HG03521 (cell line): Measurements from ENCODE around the gene NOP16.
"Not testable (repeated sequence)": the region's sequence is repeated elsewhere in the genome, so short reads cannot be mapped to it uniquely, and the experiment has no call there.

ENCODE experiments used
- ATAC-seq: cut with Tn5 transposase; IDR thresholded peaks from one replicate; pipeline ENCODE4 v1.9.1; 2021; ENCODE audit warnings: mild to moderate bottlenecking, moderate library complexity; ENCODE audit not compliant: unreplicated experiment

The NOP16 gene

DNA sequence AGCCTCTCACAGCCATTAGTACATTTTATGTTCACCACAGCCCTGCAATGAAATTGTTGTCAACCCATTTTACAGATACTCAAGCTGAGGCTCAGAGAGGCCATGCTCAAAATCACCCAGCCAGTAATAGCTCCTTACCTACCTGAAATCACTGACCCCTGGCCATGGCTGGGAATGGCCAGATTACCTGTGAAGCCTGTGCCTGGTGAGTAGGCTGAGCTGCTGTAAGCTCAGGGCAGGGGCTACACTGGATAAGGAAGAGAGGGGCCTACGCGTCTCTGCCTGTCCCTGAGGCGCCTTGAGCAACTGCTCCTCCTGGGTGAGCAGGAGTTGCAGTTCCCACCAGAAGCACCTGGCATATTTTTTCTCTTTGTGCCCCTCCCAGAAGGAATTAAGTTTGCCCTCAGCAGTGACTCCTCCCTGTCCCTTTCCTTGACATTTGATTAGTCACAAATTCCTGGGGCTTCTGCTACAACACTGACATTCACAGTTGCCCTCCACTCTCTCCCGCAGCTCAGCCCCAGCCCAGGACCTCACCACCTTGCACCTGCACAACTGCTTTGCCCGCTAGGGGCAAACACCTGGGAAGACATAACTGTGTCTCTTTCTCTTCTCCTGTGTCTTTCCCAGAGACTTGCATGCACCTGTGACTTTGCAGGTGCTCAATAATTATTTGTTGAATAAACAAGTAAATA is 22.2 kb upstream of the NOP16 start:
- ATAC-seq, result no peak

DNA sequence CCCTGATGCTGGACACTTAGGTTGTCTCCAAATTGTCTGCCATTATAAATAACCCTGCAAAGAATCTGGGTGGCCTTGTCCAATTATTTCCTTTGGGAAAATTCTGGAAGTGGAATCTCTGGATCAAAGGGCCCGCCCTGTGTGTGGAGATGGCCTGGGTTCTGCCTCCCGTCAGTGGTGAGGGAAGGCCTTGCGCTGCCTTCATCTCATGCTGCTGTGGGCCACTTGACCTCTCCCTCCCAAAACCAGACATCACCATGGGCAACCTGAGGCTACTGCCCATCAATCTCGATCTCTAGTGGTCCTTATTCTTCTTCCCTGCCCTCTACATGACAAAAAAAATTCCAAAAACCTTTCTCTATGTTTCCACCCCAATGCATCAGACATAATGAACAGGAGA is 21.4 kb upstream of the NOP16 start:
- no peak for ATAC-seq

- ATAC-seq, result no peak
Measured at GRCh38 chr5:176408590-176408989, 20.2 kb upstream of the NOP16 start.

DNA sequence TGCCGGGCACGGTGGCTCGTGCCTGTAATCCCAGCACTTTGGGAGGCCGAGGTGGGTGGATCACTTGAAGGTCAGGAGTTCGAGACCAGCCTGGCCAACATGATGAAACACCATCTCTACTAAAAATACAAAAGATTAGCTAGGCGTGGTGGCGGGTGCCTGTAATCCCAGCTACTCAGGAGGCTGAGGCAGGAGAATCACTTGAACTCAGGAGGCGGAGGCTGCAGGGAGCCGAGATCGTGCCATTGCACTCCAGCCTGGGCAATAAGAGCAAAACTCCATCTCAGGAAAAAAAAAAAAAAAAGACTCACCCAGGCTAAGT is 19.8 kb upstream of the NOP16 start:
- not testable (repeated sequence) for ATAC-seq

- ATAC-seq, result no peak
Measured at GRCh38 chr5:176407456-176408251, 19.3 kb upstream of the NOP16 start.

GRCh38 chr5:176406436-176407052 is 18.1 kb upstream of the NOP16 start:
- no peak for ATAC-seq

DNA sequence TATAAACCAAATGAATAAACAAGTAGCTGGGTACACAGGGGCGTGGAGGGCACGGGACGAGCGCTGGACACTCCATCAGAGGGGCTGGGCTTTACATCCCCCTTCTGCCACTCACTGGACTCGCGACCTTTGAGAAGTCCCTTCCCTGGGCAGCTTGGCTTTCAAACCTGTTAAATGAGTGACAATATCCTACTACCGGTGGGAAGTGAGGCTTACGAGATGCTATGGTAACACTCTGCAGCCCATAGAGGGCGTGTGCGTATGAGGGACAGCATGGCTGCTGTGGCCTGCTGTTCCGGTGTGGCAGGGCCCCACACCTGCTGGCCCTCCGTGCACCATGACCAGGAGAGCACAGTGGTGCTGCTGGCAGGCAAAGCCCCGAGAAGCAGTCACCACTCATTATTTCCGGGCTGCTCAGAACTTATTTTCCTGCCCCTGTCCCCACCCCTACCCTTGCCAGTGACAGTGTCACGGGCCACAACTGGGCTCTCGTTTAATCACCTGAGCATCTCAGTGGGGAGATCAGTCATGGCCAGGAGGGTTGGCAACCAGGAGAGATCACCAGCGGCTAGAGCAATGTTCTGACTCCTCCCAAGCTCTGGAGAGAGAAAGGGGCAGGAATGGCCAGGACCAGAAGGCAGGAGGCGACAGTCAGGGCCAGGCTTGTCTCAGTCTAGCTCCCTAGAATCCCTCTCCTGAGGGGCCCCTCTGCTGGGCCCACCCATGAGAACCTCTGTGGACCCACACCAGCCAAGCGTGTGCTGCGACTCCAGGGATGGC is 17.4 kb upstream of the NOP16 start:
- ATAC-seq, result no peak

DNA sequence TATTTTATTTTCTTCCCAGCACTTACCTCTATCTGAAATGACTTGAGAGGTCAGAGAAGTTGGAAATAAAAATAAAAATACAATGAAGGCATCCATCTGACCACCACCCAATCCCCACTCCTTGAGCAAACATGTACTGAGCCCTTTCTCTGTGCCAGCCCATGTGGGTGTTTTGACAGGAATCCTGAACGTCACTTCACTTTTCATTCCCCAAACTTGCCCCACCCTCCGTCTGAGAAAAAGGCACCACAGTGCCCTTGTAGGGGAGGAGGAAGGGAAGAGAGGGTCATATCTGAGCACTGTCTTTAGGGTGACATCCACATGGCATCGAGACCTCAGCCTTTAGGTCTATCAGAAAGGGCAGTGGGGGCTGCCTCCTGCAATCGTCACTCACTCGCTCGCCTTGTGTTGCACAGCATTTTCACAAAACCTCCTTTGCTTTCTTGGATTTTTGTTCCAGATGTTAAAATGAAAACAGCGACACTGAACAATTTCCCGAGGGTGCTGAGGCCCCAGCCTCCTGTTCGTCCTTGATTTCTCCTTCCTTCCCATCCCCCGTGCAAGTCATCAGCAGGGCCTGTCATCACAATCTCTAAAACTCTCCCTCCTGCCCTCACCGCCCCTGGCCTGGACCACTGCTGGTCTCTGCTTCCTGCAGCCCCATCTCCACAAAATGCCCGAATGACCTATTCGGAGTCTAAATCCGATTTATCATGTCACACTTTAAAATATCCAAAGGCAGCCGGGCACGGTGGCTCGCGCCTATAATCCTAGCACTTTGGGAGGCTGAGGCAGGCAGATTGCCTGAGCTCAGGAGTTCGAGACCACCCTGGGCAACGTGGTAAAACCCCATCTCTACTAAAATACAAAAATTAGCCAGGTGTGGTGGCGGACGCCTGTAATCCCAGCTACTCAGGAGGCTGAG is 13.1 kb upstream of the NOP16 start:
- no peak for ATAC-seq

DNA sequence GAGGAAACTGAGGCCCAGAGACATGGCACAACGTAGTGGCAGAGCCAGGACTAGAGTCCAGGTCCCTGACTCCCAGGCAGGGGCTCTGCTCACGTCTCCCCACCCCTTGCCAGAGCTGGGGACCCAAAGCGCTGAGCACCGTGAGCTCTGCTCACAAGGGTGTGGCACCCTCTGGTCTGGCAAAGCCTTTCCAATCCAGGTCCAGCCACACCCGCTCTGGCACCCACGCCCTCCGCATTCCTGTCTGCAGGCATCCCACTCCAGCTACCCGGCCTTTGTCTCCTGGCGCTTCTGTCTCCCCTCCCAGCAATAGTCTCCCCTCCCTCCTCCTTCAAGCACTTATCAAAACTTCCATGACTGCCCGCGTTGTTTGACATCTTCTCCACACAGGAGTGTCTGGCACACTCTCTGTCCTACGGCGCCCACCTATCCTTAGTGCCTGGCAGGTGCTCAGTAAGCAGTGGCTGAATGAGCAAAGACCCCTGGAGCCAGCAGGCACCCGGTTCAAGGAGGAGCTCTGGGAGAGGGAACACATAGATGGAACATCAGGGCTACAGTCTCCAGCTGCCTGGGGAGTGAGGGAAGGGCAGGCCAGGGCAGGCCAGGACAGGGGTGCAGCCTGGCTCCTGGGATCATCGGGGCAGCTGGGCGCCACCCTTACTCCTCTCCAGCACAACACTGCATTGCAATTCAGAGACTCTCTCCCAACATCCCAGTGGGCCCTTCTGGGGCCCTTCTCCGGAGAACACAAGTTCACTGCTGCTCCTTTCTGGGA is 12.2 kb upstream of the NOP16 start:
- ATAC-seq, result no peak

GRCh38 chr5:176397736-176398420 is 9.5 kb upstream of the NOP16 start:
- ATAC-seq, result no peak

DNA sequence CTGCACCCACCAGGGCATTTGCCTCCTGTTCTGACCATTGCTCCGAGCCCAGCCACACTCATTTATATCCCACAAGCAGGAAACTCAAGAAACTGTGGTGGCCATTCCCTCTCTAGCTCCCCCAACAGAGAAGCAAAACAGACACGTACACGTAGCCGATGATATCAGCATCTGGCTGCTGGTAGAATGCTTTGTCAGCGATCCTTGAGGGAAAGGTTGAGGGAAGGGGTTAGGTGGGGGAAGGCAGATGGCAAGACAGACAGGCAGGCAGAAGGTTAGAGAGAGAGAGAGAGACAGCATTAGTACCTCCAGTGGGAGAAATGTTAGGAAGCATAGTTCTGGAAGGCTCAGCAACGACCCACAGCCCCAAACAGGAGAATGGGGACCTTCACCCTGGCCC is 7.9 kb upstream of the NOP16 start:
- no peak for ATAC-seq

- no peak for ATAC-seq
Measured at GRCh38 chr5:176394881-176395675, 6.7 kb upstream of the NOP16 start.

GRCh38 chr5:176394096-176394495 is 5.7 kb upstream of the NOP16 start:
- no peak for ATAC-seq

DNA sequence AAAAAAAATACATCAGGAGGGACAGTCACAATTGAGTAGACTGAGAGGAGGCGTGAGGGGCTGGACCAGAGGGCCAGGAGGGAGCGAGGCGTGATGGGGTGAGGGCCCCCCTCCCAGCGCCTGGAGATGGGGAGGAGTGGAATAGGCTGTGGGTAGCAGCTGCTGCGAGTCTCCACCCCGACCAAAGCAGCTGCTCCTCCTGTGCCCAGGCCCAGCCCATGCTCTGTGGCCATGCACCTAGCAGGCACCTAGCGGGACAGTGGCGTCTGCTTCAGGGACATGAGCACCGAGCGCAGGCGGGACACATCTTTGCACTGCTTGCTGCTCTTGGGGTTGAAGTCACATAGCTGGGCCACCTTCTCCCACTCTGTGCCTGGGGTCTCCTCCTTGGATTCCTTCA is 4.1 kb upstream of the NOP16 start:
- ATAC-seq, result no peak

DNA sequence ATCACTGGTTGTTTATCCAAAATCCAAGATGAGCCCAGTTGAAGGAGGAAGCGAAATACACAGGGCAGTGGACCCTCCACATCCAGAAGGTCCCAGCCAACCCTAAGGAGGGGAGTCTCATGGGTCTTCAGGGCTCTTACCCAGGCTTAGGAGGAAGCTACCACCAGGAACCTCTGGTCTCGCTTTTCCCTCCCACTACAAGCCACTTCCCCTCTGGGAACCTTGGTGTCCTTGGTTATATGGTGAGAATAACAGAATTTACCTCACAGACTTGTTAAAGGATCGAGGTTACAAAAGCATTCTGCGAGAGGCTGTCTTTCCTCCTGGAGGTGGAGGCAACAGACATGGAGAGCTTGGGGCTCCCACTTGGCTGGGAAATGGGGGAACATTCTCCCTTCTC is 3.6 kb upstream of the NOP16 start:
- ATAC-seq, result no peak

GRCh38 chr5:176391479-176391878 is 3.1 kb upstream of the NOP16 start:
- ATAC-seq, result no peak

- ATAC-seq, result peak; percentile 23
Measured at GRCh38 chr5:176389135-176390123, 1.0 kb upstream of the NOP16 start.
